H1 (cell line): ENCODE results near the gene MTX1. TPM values are rescaled to one million over a fixed set of nuclear protein-coding genes. Genes with fewer than 3 reads are reported as not detected.

ENCODE experiments used
- CTCF ChIA-PET: fragments of 300-600 bp; sonication (Branson Sonifier 250); formaldehyde crosslinking; loops from one replicate; lab custom pipeline; 2021; ENCODE audit not compliant: partially characterized antibody; lab: Charles Lee
- POLR2A ChIA-PET: fragments of 300-600 bp; sonication (Branson Sonifier 250); formaldehyde crosslinking; loops from one replicate; lab custom pipeline; 2021; ENCODE audit warnings: inconsistent platforms; ENCODE audit not compliant: partially characterized antibody; lab: Charles Lee
- DNase-seq, 2 experiments: peaks; one replicate each; pipeline versions ENCODE4 v3.0.0 to v3.0.0-alpha.2; 2010 to 2022; ENCODE audit warnings: low spot score in 2 of 2, low read depth in 1 of 2, mixed read lengths in 1 of 2
- FAIRE-seq: peaks from 2 replicates; lab custom pipeline; 2011; peaks lifted over from hg19 to GRCh38; lab: Jason Lieb, UNC
- H2AFZ ChIP-seq: 2 replicates; pipeline ENCODE4 v1.8.1; 2012; ENCODE audit warnings: low read length, inconsistent platforms
- H2AK5ac ChIP-seq: 2 replicates; pipeline ENCODE4 v1.6.1; 2013; ENCODE audit warnings: low read depth, low read length
- H2BK120ac ChIP-seq: replicated peaks from 2 replicates; pipeline ENCODE3; 2013; ENCODE audit warnings: low read depth, low read length, inconsistent platforms
- H2BK12ac ChIP-seq: 2 replicates; pipeline ENCODE4 v1.6.1; 2013; ENCODE audit warnings: low read depth, low read length
- H2BK15ac ChIP-seq: 2 replicates; pipeline ENCODE4 v1.6.1; 2013; ENCODE audit warnings: low read length
- H2BK20ac ChIP-seq: 2 replicates; pipeline ENCODE4 v1.6.1; 2013; ENCODE audit warnings: low read length
- H2BK5ac ChIP-seq: 2 replicates; pipeline ENCODE4 v1.6.1; 2013; ENCODE audit warnings: low read depth, low read length
- H3K14ac ChIP-seq: 2 replicates; pipeline ENCODE4 v1.6.1; 2013; ENCODE audit warnings: inconsistent platforms; ENCODE audit not compliant: insufficient read length
- H3K18ac ChIP-seq: 2 replicates; pipeline ENCODE4 v1.6.1; 2013; ENCODE audit warnings: low read length; ENCODE audit errors: extremely low read depth
- H3K23ac ChIP-seq: 2 replicates; pipeline ENCODE4 v1.6.1; 2013; ENCODE audit warnings: inconsistent platforms; ENCODE audit not compliant: insufficient read length
- H3K23me2 ChIP-seq: 2 replicates; pipeline ENCODE4 v1.6.1; 2013; ENCODE audit warnings: low read depth, low read length
- H3K27ac ChIP-seq: 2 replicates; pipeline ENCODE4 v1.6.1; 2011; ENCODE audit warnings: low read depth, low read length, inconsistent platforms
- H3K27me3 ChIP-seq, 4 experiments: replicated peaks in 1 of 4; 1 replicate in 1 of 4; 2 replicates in 3 of 4; pipeline versions ENCODE4 v1.6.1 to v1.8.1; 2011 to 2013; ENCODE audit warnings: low read length in 3 of 4, mild to moderate bottlenecking in 3 of 4, inconsistent platforms in 2 of 4, mixed read lengths in 2 of 4, moderate library complexity in 1 of 4; ENCODE audit not compliant: control insufficient read depth in 3 of 4, insufficient read depth in 3 of 4; ENCODE audit errors: extremely low read depth in 1 of 4
- H3K36me3 ChIP-seq, 4 experiments: 2 replicates each; pipeline versions ENCODE4 v1.6.1 to v1.8.1; 2011 to 2013; ENCODE audit warnings: mild to moderate bottlenecking in 4 of 4, low read length in 3 of 4, moderate library complexity in 2 of 4, control low read depth in 1 of 4, inconsistent platforms in 1 of 4; ENCODE audit not compliant: insufficient read depth in 4 of 4, control insufficient read depth in 2 of 4
- H3K4ac ChIP-seq: replicated peaks from 2 replicates; pipeline ENCODE3; 2013; ENCODE audit warnings: low read length, low read depth, mixed read lengths, inconsistent platforms; ENCODE audit not compliant: insufficient read length
- H3K4me1 ChIP-seq, 4 experiments: replicated peaks in 1 of 4; 1 replicate in 1 of 4; 2 replicates in 3 of 4; pipeline versions ENCODE4 v1.6.1 to v1.8.1; 2011 to 2013; ENCODE audit warnings: low read length in 3 of 4, inconsistent platforms in 2 of 4, mixed read lengths in 1 of 4; ENCODE audit not compliant: insufficient read depth in 4 of 4, control insufficient read depth in 3 of 4
- H3K4me2 ChIP-seq, 2 experiments: 2 replicates each; pipeline versions ENCODE4 v1.6.1 to v1.8.1; 2011 to 2013; ENCODE audit warnings: low read depth in 2 of 2, low read length in 2 of 2, control low read depth in 1 of 2, inconsistent platforms in 1 of 2, mild to moderate bottlenecking in 1 of 2; ENCODE audit not compliant: insufficient read depth in 1 of 2
- H3K4me3 ChIP-seq, 4 experiments: fragments of 200-600, 300-600 bp in 1 of 4; sonication (generic), shearing (Covaris generic), sonication (Bioruptor Twin) in 1 of 4; 2 replicates each; pipeline versions ENCODE4 v1.5.1 to v1.8.1; 2011 to 2016; ENCODE audit warnings: low read length in 4 of 4, low read depth in 3 of 4, control low read depth in 2 of 4, inconsistent platforms in 2 of 4, mild to moderate bottlenecking in 2 of 4, mixed read lengths in 1 of 4, moderate library complexity in 1 of 4; ENCODE audit not compliant: insufficient read depth in 2 of 4; ENCODE audit errors: extremely low read depth in 1 of 4
- H3K56ac ChIP-seq: replicated peaks from 2 replicates; pipeline ENCODE3; 2013; ENCODE audit warnings: low read depth, mild to moderate bottlenecking, mixed read lengths, low read length, inconsistent platforms; ENCODE audit not compliant: insufficient read length
- H3K79me1 ChIP-seq: 2 replicates; pipeline ENCODE4 v1.6.1; 2013; ENCODE audit warnings: low read depth, low read length, control low read depth
- H3K79me2 ChIP-seq, 2 experiments: 2 replicates each; pipeline versions ENCODE4 v1.6.1 to v1.8.1; 2012 to 2013; ENCODE audit warnings: low read length in 2 of 2, mild to moderate bottlenecking in 2 of 2, inconsistent platforms in 1 of 2; ENCODE audit not compliant: insufficient read depth in 2 of 2, control insufficient read depth in 1 of 2
- H3K9ac ChIP-seq, 4 experiments: replicated peaks in 1 of 4; 1 replicate in 1 of 4; 2 replicates in 3 of 4; pipeline versions ENCODE4 v1.6.1 to v1.8.1; 2011 to 2013; ENCODE audit warnings: low read depth in 3 of 4, low read length in 3 of 4, control low read depth in 2 of 4, mild to moderate bottlenecking in 2 of 4, moderate library complexity in 2 of 4, inconsistent platforms in 1 of 4; ENCODE audit errors: extremely low read depth in 1 of 4
- H3K9me3 ChIP-seq, 2 experiments: 2 replicates each; pipeline versions ENCODE4 v1.6.1 to v1.8.1; 2012 to 2013; ENCODE audit warnings: mild to moderate bottlenecking in 2 of 2, moderate library complexity in 2 of 2, control low read depth in 1 of 2, inconsistent platforms in 1 of 2, low read depth in 1 of 2, low read length in 1 of 2, mixed read lengths in 1 of 2; ENCODE audit not compliant: insufficient read depth in 2 of 2
- H4K20me1 ChIP-seq, 2 experiments: replicated peaks in 1 of 2; 2 replicates each; pipeline versions ENCODE3 to v1.8.1; 2011 to 2013; ENCODE audit warnings: inconsistent platforms in 2 of 2, low read length in 2 of 2, mild to moderate bottlenecking in 1 of 2; ENCODE audit not compliant: insufficient read depth in 2 of 2, control insufficient read depth in 1 of 2
- H4K5ac ChIP-seq: 2 replicates; pipeline ENCODE4 v1.6.1; 2013; ENCODE audit warnings: low read length, low read depth, mixed read lengths, inconsistent platforms; ENCODE audit not compliant: insufficient read length
- H4K8ac ChIP-seq: 2 replicates; pipeline ENCODE4 v1.8.0; 2013; ENCODE audit warnings: mild to moderate bottlenecking, moderate library complexity, low read length, inconsistent platforms; ENCODE audit not compliant: insufficient read depth; ENCODE audit errors: extremely low read depth
- H4K91ac ChIP-seq: replicated peaks from 2 replicates; pipeline ENCODE3; 2013; ENCODE audit warnings: low read length, mixed read lengths, inconsistent platforms; ENCODE audit not compliant: insufficient read length
- BCL11A ChIP-seq, 2 experiments: IDR thresholded peaks; one replicate each; pipeline ENCODE4 v1.6.1; 2011; ENCODE audit warnings: low read depth in 2 of 2, low read length in 2 of 2, mild to moderate bottlenecking in 2 of 2
- CTBP2 ChIP-seq: IDR thresholded peaks from 2 replicates; pipeline ENCODE4 v1.7.0; 2011; ENCODE audit warnings: borderline replicate concordance, mild to moderate bottlenecking, moderate library complexity, mixed read lengths, low read length; ENCODE audit not compliant: insufficient read depth, insufficient read length
- CTCF ChIP-seq, 3 experiments: IDR thresholded peaks; 1 replicate in 2 of 3; 2 replicates in 1 of 3; pipeline versions ENCODE4 v1.5.1 to v1.6.1; 2011; ENCODE audit warnings: low read length in 3 of 3, mild to moderate bottlenecking in 3 of 3, inconsistent platforms in 2 of 3, low read depth in 1 of 3, moderate library complexity in 1 of 3; ENCODE audit not compliant: insufficient read depth in 1 of 3; ENCODE audit errors: control extremely low read depth in 1 of 3
- RAD21 ChIP-seq, 2 experiments: IDR thresholded peaks in 1 of 2; conservative IDR thresholded peaks in 1 of 2; 2 replicates each; pipeline ENCODE4 v1.6.1; 2011; ENCODE audit warnings: low read depth in 2 of 2, low read length in 2 of 2, improper control_type of control experiment in 1 of 2, inconsistent platforms in 1 of 2, mild to moderate bottlenecking in 1 of 2, moderate library complexity in 1 of 2
- SIX5 ChIP-seq: IDR thresholded peaks from 2 replicates; pipeline ENCODE4 v1.6.1; 2011; ENCODE audit warnings: mild to moderate bottlenecking, low read depth, low read length
- TBP ChIP-seq: IDR thresholded peaks from 2 replicates; pipeline ENCODE4 v1.6.1; 2011; ENCODE audit warnings: low read depth, low read length, improper control_type of control experiment
- YY1 ChIP-seq: IDR thresholded peaks from 2 replicates; pipeline ENCODE4 v1.6.1; 2011; ENCODE audit warnings: low read depth, mild to moderate bottlenecking, low read length
- WGBS, 2 experiments: shearing (Covaris generic) in 1 of 2; methylation state at CpG; one replicate each; pipeline versions ENCODE4 v1.1.6 to v1.1.7; 2013 to 2015; ENCODE audit warnings: low lambda C conversion rate in 2 of 2, mixed read lengths in 2 of 2, inconsistent platforms in 1 of 2, low coverage in 1 of 2, missing lambda C conversion rate in 1 of 2; ENCODE audit not compliant: insufficient replicate concordance in 2 of 2, insufficient coverage in 1 of 2, insufficient read length in 1 of 2; ENCODE audit errors: extremely low coverage in 1 of 2, missing lambda C conversion rate in 1 of 2; 5-methylcytosine and 5-hydroxymethylcytosine counted together
- polyA plus RNA-seq, 7 experiments: library from polyadenylated mRNA; depleted of rRNA in 3 of 7; stranded (reverse) in 5 of 7; unstranded in 2 of 7; fragments of >200 nt in 5 of 7; fragments of 200-250 nt in 2 of 7; gene quantifications; 1 replicate in 5 of 7; 2 replicates in 1 of 7; 4 replicates in 1 of 7; pipeline versions ENCODE4 v1.2.1 to v1.2.3, GENCODE V29; 2011 to 2013; ENCODE audit warnings: missing spikeins in 2 of 7, mixed read lengths in 2 of 7
- total RNA-seq: library from RNA; stranded (reverse); fragmentation: NEBNext Ultra II Directional; extraction: Animal tissue kit (Norgen Biotek cat#: 25700); gene quantifications from 2 replicates; pipeline ENCODE4 v1.2.1, GENCODE V29; 2021
- TF ChIP-seq, protein P1 (sequence below): IDR thresholded peaks from 2 replicates; pipeline ENCODE4 v1.6.1; 2012; ENCODE audit warnings: inconsistent platforms

Gene MTX1
- total and polyA plus RNA-seq, 2 of the 8 experiments (the other 6 are each of a cell fraction or from before 2014, with no cell fraction given): 47.9 to 131 TPM

- Histone ChIP-seq H4K20me1 (peaks cover 8 to 10% of the 10 kb centered on the region in 2 experiments), H3K27me3 (no peaks in the 10 kb centered on the region), H3K9me3 (no peaks in the 10 kb centered on the region), H2AFZ (no peak overlapping the region), H4K8ac (no peak overlapping the region), H3K36me3 (peaks cover 15 to 39% (median 30%) of the 10 kb centered on the region in 4 experiments), H2BK20ac (no peak overlapping the region), H3K23ac (no peak overlapping the region), H2BK120ac (no peak overlapping the region), H3K14ac (no peak overlapping the region), H3K4ac (no peak overlapping the region), H3K4me1 (peaks cover 3 to 23% (median 8%) of the 10 kb centered on the region in 4 experiments; a peak in 6 of 7 replicates), H3K23me2 (peaks cover 10% of the 10 kb centered on the region; the same call in 1 of the 2 replicates), H3K4me2 (no peak overlapping the region), H2AK5ac (no peak overlapping the region), H2BK5ac (no peak overlapping the region), H4K5ac (no peak overlapping the region), H3K18ac (no peak overlapping the region), H3K79me1 (no peaks in the 10 kb centered on the region; the same call in 1 of the 2 replicates), H3K4me3 (no peak overlapping the region), H2BK15ac (0 out of 2 replicates have a peak overlapping the region, but pooled peaks have one; percentile 83), H3K27ac (no peak overlapping the region), H3K56ac (peak overlapping the region; percentile 21), H3K79me2 (peaks cover 0 to 13% of the 10 kb centered on the region in 2 experiments; a peak in 2 of 4 replicates), H4K91ac (no peak overlapping the region), H3K9ac (no peak overlapping the region), H2BK12ac (no peak overlapping the region; the same call in 1 of the 2 replicates)
- ChIA-PET POLR2A (interaction anchor here (1.1 to 20.5 kb wide), 4 partner anchors 9 to 204 kb away, joined by 3 to 512 read pairs (median 35); partner anchors contain the start of genes MTX1 and THBS3), CTCF (interaction anchor here (0.6 to 12.4 kb wide), 22 partner anchors 9 to 565 kb away, joined by 3 to 187 read pairs (median 4); partner anchors contain the start of genes DPM3, EFNA1, SCAMP3 and SLC50A1)
- peak in 1 of 2 experiments; percentile 94 for DNase-seq
- TF ChIP-seq YY1 (peak; percentile 37; the same call in 1 of the 2 replicates), CTCF (IDR thresholded peaks at IDR 0.05; ENCODE audit: control extremely low read depth in 1 of 3, insufficient read depth in 1 of 3, low read depth in 1 of 3, low read length in 3 of 3) (peak in 2 of 3 experiments; percentile 83 to 96; a peak in 3 of 4 replicates), BCL11A (IDR thresholded peaks at IDR 0.05; ENCODE audit: low read depth in 2 of 2, low read length in 2 of 2) (no peak), CTBP2 (peak; percentile 46), RAD21 (IDR thresholded peaks at IDR 0.05 in 1 of 2, conservative IDR thresholded peaks at IDR 0.05 in 1 of 2; ENCODE audit: low read depth in 2 of 2, low read length in 2 of 2) (peak; percentile 55 to 61), TBP (no peak), SIX5 (no peak)
- TF ChIP-seq, protein P1, sequence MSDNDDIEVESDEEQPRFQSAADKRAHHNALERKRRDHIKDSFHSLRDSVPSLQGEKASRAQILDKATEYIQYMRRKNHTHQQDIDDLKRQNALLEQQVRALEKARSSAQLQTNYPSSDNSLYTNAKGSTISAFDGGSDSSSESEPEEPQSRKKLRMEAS: no peak
- peak; percentile 79 for FAIRE-seq
- 77% methylated on average over 8 of the region's 8 CpGs; no CpG with 5 or more reads in 1 of the 2 experiments for WGBS, 2 experiments
These were observed 31.9 kb upstream of the MTX1 start for GRCh38 chr1:155176544-155177071.
